ENCODE measurements around the gene MDP1. TPM values are rescaled to one million over a fixed set of nuclear protein-coding genes. Genes with fewer than 3 reads are reported as not detected.
A peak's percentile ranks its signal among the peaks of the same experiment; 100 is the strongest.

The MDP1 gene
- total RNA-seq, 4 donors from 2014 or later, result 6.7 to 19.2 (median 13.9) TPM

DNA sequence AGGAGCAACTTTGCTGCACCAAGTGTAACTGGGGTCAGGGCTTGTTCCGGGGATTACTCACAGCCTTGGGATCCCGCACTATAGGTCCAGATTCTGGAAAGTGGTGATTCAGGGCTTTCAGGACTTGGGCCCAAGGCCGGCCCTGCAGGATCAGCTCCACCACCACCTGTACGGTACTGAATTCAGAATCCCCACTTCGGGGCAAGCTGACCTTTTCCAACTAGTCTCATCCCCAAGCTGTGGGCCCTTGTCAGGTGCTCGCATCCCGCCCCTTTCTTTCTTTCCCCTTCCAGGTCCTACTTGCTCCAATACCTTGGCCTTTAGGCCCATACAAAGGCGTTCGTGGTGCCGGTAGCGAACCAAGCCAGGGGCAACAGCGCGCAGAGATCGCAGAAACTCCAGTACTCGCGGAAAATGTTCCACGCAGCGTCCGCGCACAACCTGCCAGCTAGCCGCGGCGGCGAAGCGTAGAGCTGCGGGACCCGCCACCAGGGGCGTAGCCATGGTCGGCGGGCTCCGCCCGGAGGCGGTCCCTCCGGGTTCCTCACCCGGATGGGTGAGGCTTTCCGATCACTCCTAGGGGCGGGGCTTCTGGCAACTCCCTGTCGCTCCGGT, 26.1 kb upstream of the MDP1 start:
- Histone ChIP-seq H3K4me1 (peaks cover 34 to 42% of the 10 kb centered on the region in 2 donors), H3K27ac (peak overlapping the region; percentile 91 to 95 (median 94)), H3K9me3 (no peaks in the 10 kb centered on the region), H3K27me3 (no peaks in the 10 kb centered on the region), H3K4me3 (peak overlapping the region; percentile 71 to 85 (median 82)), H3K36me3 (peaks cover 0 to 40% of the 10 kb centered on the region in 2 donors)
- TF ChIP-seq POLR2A (IDR thresholded peaks at IDR 0.05), result no peak
- TF ChIP-seq, protein P1, sequence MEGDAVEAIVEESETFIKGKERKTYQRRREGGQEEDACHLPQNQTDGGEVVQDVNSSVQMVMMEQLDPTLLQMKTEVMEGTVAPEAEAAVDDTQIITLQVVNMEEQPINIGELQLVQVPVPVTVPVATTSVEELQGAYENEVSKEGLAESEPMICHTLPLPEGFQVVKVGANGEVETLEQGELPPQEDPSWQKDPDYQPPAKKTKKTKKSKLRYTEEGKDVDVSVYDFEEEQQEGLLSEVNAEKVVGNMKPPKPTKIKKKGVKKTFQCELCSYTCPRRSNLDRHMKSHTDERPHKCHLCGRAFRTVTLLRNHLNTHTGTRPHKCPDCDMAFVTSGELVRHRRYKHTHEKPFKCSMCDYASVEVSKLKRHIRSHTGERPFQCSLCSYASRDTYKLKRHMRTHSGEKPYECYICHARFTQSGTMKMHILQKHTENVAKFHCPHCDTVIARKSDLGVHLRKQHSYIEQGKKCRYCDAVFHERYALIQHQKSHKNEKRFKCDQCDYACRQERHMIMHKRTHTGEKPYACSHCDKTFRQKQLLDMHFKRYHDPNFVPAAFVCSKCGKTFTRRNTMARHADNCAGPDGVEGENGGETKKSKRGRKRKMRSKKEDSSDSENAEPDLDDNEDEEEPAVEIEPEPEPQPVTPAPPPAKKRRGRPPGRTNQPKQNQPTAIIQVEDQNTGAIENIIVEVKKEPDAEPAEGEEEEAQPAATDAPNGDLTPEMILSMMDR (IDR thresholded peaks at IDR 0.05 in 4 of 5, conservative IDR thresholded peaks at IDR 0.05 in 1 of 5), result peak; percentile 71 to 85 (median 84)
- ATAC-seq (peak; percentile 86 to 87), DNase-seq (peak in 1 of 2 donors; percentile 86)
- intact Hi-C loops (cut with DNase I; ENCODE audit: low total_unique reads), result loop anchor here (1.0 to 2.0 kb wide), 7 partner anchors 10 to 189 kb away; partner anchors contain the start of genes DHRS1, GMPR2, LTB4R and LTB4R2
- in situ Hi-C loops (cut with MboI; ENCODE audit: low sequenced_read_pairs in 4 of 4), result loop anchor here (5.0 to 25.0 kb wide), 4 partner anchors 53 to 195 kb away; partner anchors contain the start of genes DHRS1 (in 3 of the 4), NOP9 (in 3 of the 4), CBLN3 (in 1 of the 4) and CIDEB (in 1 of the 4)

DNA sequence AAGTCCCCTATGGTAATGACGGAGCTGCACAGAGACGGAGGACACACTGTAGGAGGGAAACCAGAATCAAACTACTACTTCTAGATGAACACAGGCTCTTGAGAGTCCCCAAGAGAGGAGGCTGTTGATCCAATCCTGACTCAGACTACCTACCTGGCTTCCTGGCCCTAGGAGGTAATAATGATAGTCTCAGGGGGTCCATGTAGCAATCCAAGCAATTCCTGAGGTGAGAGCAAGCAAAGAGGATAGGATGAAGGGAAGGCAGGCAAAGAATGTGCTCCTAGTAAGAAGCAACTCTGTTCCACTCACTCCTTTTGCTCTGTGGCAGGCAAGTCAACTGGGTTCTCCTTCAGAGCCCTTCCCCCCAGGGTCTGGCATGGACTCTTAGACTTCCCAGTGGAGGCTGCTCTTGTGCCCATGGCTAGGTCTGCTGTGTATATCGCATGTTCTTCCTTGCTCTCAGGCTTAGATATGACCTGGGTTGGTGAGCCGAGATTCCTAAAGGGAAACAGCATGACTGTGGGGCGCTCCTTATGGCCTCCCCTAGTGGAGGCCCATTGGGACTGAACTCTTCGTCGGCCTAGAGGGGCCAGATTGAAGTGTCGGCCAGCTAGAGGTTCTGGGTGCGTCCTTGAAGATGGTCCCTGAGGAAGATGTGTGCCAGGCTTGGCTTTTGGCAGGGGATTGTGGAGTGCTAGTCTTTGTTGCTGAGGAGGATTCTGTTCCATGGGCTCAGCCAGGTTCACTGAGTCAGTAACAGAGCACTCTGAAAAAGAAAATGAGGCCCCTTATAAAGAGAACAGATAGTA, 24.4 kb upstream of the MDP1 start:
- Histone ChIP-seq H3K9me3 (no peaks in the 10 kb centered on the region), H3K36me3 (peaks cover 0 to 52% of the 10 kb centered on the region in 2 donors), H3K4me3 (no peak overlapping the region), H3K27ac (peak overlapping the region; percentile 23 to 95 (median 93)), H3K4me1 (peaks cover 35 to 51% of the 10 kb centered on the region in 2 donors), H3K27me3 (no peaks in the 10 kb centered on the region)
- intact Hi-C loops (cut with DNase I; ENCODE audit: low total_unique reads), result no loop called here
- in situ Hi-C loops (cut with MboI; ENCODE audit: low sequenced_read_pairs in 4 of 4), result loop anchor here (5.0 to 25.0 kb wide), 4 partner anchors 54 to 197 kb away; partner anchors contain the start of genes DHRS1 (in 3 of the 4), NOP9 (in 3 of the 4), CBLN3 (in 1 of the 4) and CIDEB (in 1 of the 4)
- no peak for DNase-seq
- TF ChIP-seq POLR2A (IDR thresholded peaks at IDR 0.05), result no peak
- TF ChIP-seq, protein P1 (IDR thresholded peaks at IDR 0.05 in 4 of 5, conservative IDR thresholded peaks at IDR 0.05 in 1 of 5), result no peak
- ATAC-seq, result no peak

DNA sequence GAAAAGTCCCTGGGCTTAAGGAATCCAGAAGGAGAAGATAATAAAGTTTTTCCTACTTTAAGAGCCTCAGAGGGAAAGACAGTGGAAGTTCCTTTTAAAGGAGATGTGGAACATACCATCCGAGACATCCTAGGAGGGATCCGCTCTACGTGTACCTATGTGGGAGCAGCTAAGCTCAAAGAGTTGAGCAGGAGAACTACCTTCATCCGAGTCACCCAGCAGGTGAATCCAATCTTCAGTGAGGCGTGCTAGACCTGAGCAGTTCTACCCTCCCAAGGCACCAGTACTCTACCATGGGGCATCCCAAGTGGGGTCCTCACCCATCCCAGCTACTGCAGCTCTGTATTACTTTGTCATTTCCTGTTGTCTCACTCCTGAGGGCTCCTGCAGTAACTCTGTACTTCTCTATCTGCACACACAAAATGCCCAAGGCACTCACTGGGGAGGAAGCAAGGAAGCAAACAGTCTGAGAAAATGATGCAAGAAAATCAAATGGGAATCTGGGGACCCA, 22.7 kb upstream of the MDP1 start:
- ATAC-seq (no peak), DNase-seq (no peak)
- in situ Hi-C loops (cut with MboI; ENCODE audit: low sequenced_read_pairs in 4 of 4), result loop anchor here in 3 of 4 donors (10.0 to 25.0 kb wide), 2 partner anchors 196 to 199 kb away; partner anchors contain the start of genes CBLN3 (in 1 of the 3), KHNYN (in 1 of the 3) and SDR39U1 (in 1 of the 3)
- intact Hi-C loops (cut with DNase I; ENCODE audit: low total_unique reads), result no loop called here
- no peaks in the 10 kb centered on the region for H3K9me3 ChIP-seq
- H3K4me1 ChIP-seq, result peaks cover 46 to 65% of the 10 kb centered on the region in 2 donors
- no peaks in the 10 kb centered on the region for H3K27me3 ChIP-seq
- no peak overlapping the region for H3K4me3 ChIP-seq
- peak overlapping the region in 2 of 4 donors; percentile 50 to 54 for H3K27ac ChIP-seq
- peaks cover 0 to 52% of the 10 kb centered on the region in 2 donors for H3K36me3 ChIP-seq
- TF ChIP-seq POLR2A (IDR thresholded peaks at IDR 0.05), result no peak
- TF ChIP-seq, protein P1 (IDR thresholded peaks at IDR 0.05 in 4 of 5, conservative IDR thresholded peaks at IDR 0.05 in 1 of 5), result no peak

DNA sequence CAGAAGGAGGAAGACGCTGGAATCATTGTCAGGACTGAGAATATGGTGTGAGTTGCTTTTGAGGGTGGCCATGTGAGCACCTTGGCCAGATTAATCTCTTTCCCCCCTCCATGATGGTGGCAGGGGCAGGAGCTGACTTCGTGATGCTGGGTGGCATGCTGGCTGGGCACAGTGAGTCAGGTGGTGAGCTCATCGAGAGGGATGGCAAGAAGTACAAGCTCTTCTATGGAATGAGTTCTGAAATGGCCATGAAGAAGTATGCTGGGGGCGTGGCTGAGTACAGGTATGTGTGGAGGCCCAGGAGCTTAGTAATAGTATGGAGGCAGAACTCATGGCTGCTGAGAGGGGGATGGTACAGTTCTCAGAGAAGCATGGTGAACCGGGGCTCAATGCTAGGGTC, 22.3 kb upstream of the MDP1 start:
- peak overlapping the region in 3 of 4 donors; percentile 7 to 54 (median 50) for H3K27ac ChIP-seq

More for the DNA sequence above, 22.3 kb upstream of the MDP1 start:
- intact Hi-C loops (cut with DNase I; ENCODE audit: low total_unique reads) (no loop called here), in situ Hi-C loops (cut with MboI; ENCODE audit: low sequenced_read_pairs in 4 of 4) (loop anchor here in 3 of 4 donors (10.0 to 25.0 kb wide), 2 partner anchors 197 to 199 kb away; partner anchors contain the start of genes CBLN3 (in 1 of the 3), KHNYN (in 1 of the 3) and SDR39U1 (in 1 of the 3))
- Histone ChIP-seq H3K4me1 (peaks cover 51 to 65% of the 10 kb centered on the region in 2 donors), H3K9me3 (no peaks in the 10 kb centered on the region), H3K4me3 (no peak overlapping the region), H3K27me3 (no peaks in the 10 kb centered on the region), H3K36me3 (peaks cover 0 to 52% of the 10 kb centered on the region in 2 donors)
- DNase-seq (no peak), ATAC-seq (no peak)
- TF ChIP-seq POLR2A (IDR thresholded peaks at IDR 0.05), result no peak
- TF ChIP-seq, protein P1 (IDR thresholded peaks at IDR 0.05 in 4 of 5, conservative IDR thresholded peaks at IDR 0.05 in 1 of 5), result no peak

All from gastrocnemius medialis (tissue), 4 donors.